PC-9 (cell line): Measurements from ENCODE around the gene FAM120B. TPM values are rescaled to one million over a fixed set of nuclear protein-coding genes. Genes with fewer than 3 reads are reported as not detected.

Experiments used
- BruUV-seq: library from RNA; stranded (reverse); fragments of 400-500 nt; replicated peaks from 2 replicates; lab custom pipeline; 2021; lab: Mats Ljungman, UMichigan
- CTCF ChIA-PET: fragments of 300-600 bp; sonication (Branson Sonifier 250); formaldehyde crosslinking; loops from one replicate; lab custom pipeline; 2022; ENCODE audit warnings: antibody characterized with exemption; lab: Charles Lee
- POLR2A ChIA-PET: fragments of 300-600 bp; sonication (Branson Sonifier 250); formaldehyde crosslinking; loops from one replicate; lab custom pipeline; 2022; ENCODE audit warnings: antibody characterized with exemption; ENCODE audit not compliant: unreplicated experiment; lab: Charles Lee
- DNase-seq, 2 experiments: peaks; one replicate each; pipeline versions ENCODE4 v3.0.0 to v3.0.0-alpha.2; 2015 to 2022; ENCODE audit warnings: mixed read lengths in 1 of 2
- H2AFZ ChIP-seq: fragments of 200-600 bp; sonication (generic); 2 replicates; pipeline ENCODE4 v1.8.1; 2017; ENCODE audit warnings: antibody characterized with exemption
- H3F3A ChIP-seq: fragments of 200-600 bp; sonication (generic); 2 replicates; pipeline ENCODE4 v1.8.1; 2017; ENCODE audit warnings: antibody characterized with exemption, mild to moderate bottlenecking, low read depth; ENCODE audit not compliant: insufficient read depth
- H3K27ac ChIP-seq: fragments of 200-600 bp; sonication (generic); 2 replicates; pipeline ENCODE4 v1.6.1; 2016; ENCODE audit warnings: mixed run types
- H3K27me3 ChIP-seq: fragments of 200-600 bp; sonication (generic); 2 replicates; pipeline ENCODE4 v1.6.1; 2016; ENCODE audit warnings: low read depth, mixed run types; ENCODE audit not compliant: insufficient read depth
- H3K36me3 ChIP-seq: fragments of 200-600 bp; sonication (generic); 2 replicates; pipeline ENCODE4 v1.6.1; 2016; ENCODE audit warnings: low read depth, mixed run types
- H3K4me1 ChIP-seq: fragments of 200-600 bp; sonication (generic); replicated peaks from 2 replicates; pipeline ENCODE4 v1.6.1; 2016; ENCODE audit warnings: mixed run types; ENCODE audit not compliant: insufficient read depth
- H3K4me2 ChIP-seq: fragments of 200-600 bp; sonication (generic); 2 replicates; pipeline ENCODE4 v1.6.1; 2017; ENCODE audit warnings: mixed run types
- H3K4me3 ChIP-seq: fragments of 200-600 bp; sonication (generic); 2 replicates; pipeline ENCODE4 v1.6.1; 2016; ENCODE audit warnings: mixed run types
- H3K79me2 ChIP-seq: fragments of 200-600 bp; sonication (generic); 2 replicates; pipeline ENCODE4 v1.6.1; 2017; ENCODE audit warnings: low read depth, mixed run types
- H3K9me2 ChIP-seq: fragments of 200-600 bp; sonication (generic); 2 replicates; pipeline ENCODE4 v1.8.1; 2017; ENCODE audit warnings: mild to moderate bottlenecking; ENCODE audit not compliant: insufficient read depth
- H3K9me3 ChIP-seq: fragments of 200-600 bp; sonication (generic); 2 replicates; pipeline ENCODE4 v1.8.1; 2016; ENCODE audit warnings: low read depth; ENCODE audit not compliant: insufficient read depth
- H4K20me1 ChIP-seq: fragments of 200-600 bp; sonication (generic); 2 replicates; pipeline ENCODE4 v1.8.1; 2017; ENCODE audit not compliant: insufficient read depth
- CTCF ChIP-seq: fragments of 200-600 bp; sonication (generic); conservative IDR thresholded peaks from 2 replicates; pipeline ENCODE4 v1.6.1; 2017; ENCODE audit warnings: mixed run types, antibody characterized with exemption, mild to moderate bottlenecking, moderate library complexity
- EZH2 ChIP-seq: fragments of 200-600 bp; sonication (generic); IDR thresholded peaks from 2 replicates; pipeline ENCODE4 v1.8.0; 2017; ENCODE audit warnings: antibody characterized with exemption, low read depth
- intact Hi-C: fragments of 100-400 bp; cut with micrococcal nuclease; formaldehyde crosslinking; loops from one replicate; pipeline ENCODE4 v1.10.0; 2022; ENCODE audit not compliant: unreplicated experiment
- total RNA-seq: library from RNA; stranded (reverse); gene quantifications from 2 replicates; pipeline ENCODE4 v1.2.3, GENCODE V29; 2021

Gene FAM120B
- total RNA-seq, 1 experiment from 2014 or later: 14.3 TPM

- BruUV-seq: no TSS peak
- no peaks in the 10 kb centered on the region for H3K4me1 ChIP-seq
- no peaks in the 10 kb centered on the region for H3F3A ChIP-seq
- no peaks in the 10 kb centered on the region for H3K79me2 ChIP-seq
- DNase-seq: no peak
- H3K9me2 ChIP-seq: no peaks in the 10 kb centered on the region
- H4K20me1 ChIP-seq: no peaks in the 10 kb centered on the region
- ChIA-PET CTCF (no interaction called here), POLR2A (no interaction called here)
- no peak overlapping the region for H3K4me2 ChIP-seq
- intact Hi-C loops: no loop called here
- H3K4me3 ChIP-seq: no peak overlapping the region
- H2AFZ ChIP-seq: no peak overlapping the region
- no peak overlapping the region for H3K27ac ChIP-seq
- no peak for TF ChIP-seq EZH2
- no peak for TF ChIP-seq CTCF
- H3K9me3 ChIP-seq: no peaks in the 10 kb centered on the region
- H3K27me3 ChIP-seq: peaks cover 46% of the 10 kb centered on the region
- no peaks in the 10 kb centered on the region for H3K36me3 ChIP-seq
Observed at GRCh38 chr6:170444811-170445211, 138.3 kb downstream of the FAM120B start.

- Histone ChIP-seq H3K4me3 (no peak overlapping the region), H3K36me3 (no peaks in the 10 kb centered on the region), H2AFZ (no peak overlapping the region), H3K27me3 (peaks cover 50% of the 10 kb centered on the region), H4K20me1 (no peaks in the 10 kb centered on the region), H3K4me1 (no peaks in the 10 kb centered on the region), H3K79me2 (no peaks in the 10 kb centered on the region), H3K27ac (no peak overlapping the region), H3F3A (no peaks in the 10 kb centered on the region), H3K9me2 (no peaks in the 10 kb centered on the region), H3K4me2 (no peak overlapping the region), H3K9me3 (no peaks in the 10 kb centered on the region)
- ChIA-PET POLR2A (no interaction called here), CTCF (no interaction called here)
- DNase-seq: no peak
- intact Hi-C loops: no loop called here
- no peak for TF ChIP-seq EZH2
- TF ChIP-seq CTCF: no peak
- no TSS peak for BruUV-seq
Observed at GRCh38 chr6:170445487-170445886, 138.9 kb downstream of the FAM120B start.

GRCh38 chr6:170445971-170446370, 139.4 kb downstream of the FAM120B start:
- H3K4me2 ChIP-seq: no peak overlapping the region
- H4K20me1 ChIP-seq: no peaks in the 10 kb centered on the region
- H3K4me3 ChIP-seq: no peak overlapping the region
- no peaks in the 10 kb centered on the region for H3K36me3 ChIP-seq
- intact Hi-C loops: no loop called here
- H3K27ac ChIP-seq: no peak overlapping the region
- DNase-seq: no peak
- H3K4me1 ChIP-seq: no peaks in the 10 kb centered on the region
- peaks cover 54% of the 10 kb centered on the region for H3K27me3 ChIP-seq
- CTCF ChIA-PET: no interaction called here
- POLR2A ChIA-PET: no interaction called here
- no TSS peak for BruUV-seq
- no peaks in the 10 kb centered on the region for H3F3A ChIP-seq
- no peaks in the 10 kb centered on the region for H3K9me3 ChIP-seq
- no peak overlapping the region for H2AFZ ChIP-seq
- TF ChIP-seq CTCF (no peak), EZH2 (no peak)
- H3K79me2 ChIP-seq: no peaks in the 10 kb centered on the region
- no peaks in the 10 kb centered on the region for H3K9me2 ChIP-seq
